ENCODE results near the gene PACRG.

DNA sequence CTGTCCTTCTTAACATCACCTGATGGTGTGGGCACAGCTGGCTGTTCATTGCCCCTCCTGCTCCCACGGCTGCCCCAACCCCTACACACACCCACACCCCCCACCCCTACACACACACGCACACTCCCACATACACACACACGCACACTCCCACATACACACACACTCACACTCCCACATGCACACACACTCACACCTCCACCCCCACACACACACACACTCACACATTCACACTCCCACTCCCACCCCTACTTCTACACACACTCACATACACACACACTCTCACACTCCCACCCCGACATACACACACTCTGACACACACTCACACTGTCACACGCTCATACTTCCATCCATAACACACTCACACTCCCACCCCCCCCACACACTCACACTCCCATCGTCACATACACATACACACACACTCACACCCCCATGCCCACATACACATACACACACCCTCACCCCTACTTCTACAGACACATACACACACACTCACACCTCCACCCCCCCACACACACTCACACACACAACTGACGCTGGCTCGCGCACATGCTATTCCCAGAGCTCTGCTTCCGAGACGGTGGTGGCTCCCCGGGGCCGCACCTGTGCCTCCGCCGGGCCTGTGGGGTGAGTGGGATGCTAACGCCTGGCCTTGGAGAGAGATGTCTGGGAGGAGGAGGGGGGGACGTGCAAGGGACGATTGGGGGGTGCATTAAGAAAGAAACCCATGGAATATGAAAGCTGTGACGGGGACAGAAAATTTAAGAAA, 512.0 kb downstream of the PACRG start:
- TF ChIP-seq, protein P1, sequence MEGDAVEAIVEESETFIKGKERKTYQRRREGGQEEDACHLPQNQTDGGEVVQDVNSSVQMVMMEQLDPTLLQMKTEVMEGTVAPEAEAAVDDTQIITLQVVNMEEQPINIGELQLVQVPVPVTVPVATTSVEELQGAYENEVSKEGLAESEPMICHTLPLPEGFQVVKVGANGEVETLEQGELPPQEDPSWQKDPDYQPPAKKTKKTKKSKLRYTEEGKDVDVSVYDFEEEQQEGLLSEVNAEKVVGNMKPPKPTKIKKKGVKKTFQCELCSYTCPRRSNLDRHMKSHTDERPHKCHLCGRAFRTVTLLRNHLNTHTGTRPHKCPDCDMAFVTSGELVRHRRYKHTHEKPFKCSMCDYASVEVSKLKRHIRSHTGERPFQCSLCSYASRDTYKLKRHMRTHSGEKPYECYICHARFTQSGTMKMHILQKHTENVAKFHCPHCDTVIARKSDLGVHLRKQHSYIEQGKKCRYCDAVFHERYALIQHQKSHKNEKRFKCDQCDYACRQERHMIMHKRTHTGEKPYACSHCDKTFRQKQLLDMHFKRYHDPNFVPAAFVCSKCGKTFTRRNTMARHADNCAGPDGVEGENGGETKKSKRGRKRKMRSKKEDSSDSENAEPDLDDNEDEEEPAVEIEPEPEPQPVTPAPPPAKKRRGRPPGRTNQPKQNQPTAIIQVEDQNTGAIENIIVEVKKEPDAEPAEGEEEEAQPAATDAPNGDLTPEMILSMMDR (conservative IDR thresholded peaks at IDR 0.05 in 1 of 2, IDR thresholded peaks at IDR 0.05 in 1 of 2; ENCODE audit: extremely low read depth in 1 of 2, insufficient read depth in 1 of 2, low read depth in 1 of 2, low read length in 2 of 2): no peak
- no peak for TF ChIP-seq EZH2 (IDR thresholded peaks at IDR 0.05; ENCODE audit: borderline replicate concordance, low read length)
